ENCODE data around the gene NRBP1. TPM values are rescaled to one million over a fixed set of nuclear protein-coding genes. Genes with fewer than 3 reads are reported as not detected.

The NRBP1 gene
- total RNA-seq, 1 donor from 2014 or later, result 136 TPM

GRCh38 chr2:27448381-27448780, 19.9 kb downstream of the NRBP1 start:
- Histone ChIP-seq H3K27me3 (no peaks in the 10 kb centered on the region), H3K4me2 (no peak overlapping the region), H3K9ac (no peak overlapping the region), H4K20me1 (ENCODE audit: low read depth) (no peaks in the 10 kb centered on the region), H3K9me3 (ENCODE audit: low read depth) (no peaks in the 10 kb centered on the region), H2AFZ (replicated peaks) (no peak overlapping the region), H3K4me3 (no peak overlapping the region), H3K27ac (no peak overlapping the region), H3K36me3 (no peaks in the 10 kb centered on the region), H3F3A (ENCODE audit: low read depth) (peaks cover 4% of the 10 kb centered on the region), H3K4me1 (no peaks in the 10 kb centered on the region), H3K79me2 (ENCODE audit: low read depth) (no peaks in the 10 kb centered on the region)
- no peak overlapping the region for H3K4me3 Mint-ChIP-seq
- H3K9me3 Mint-ChIP-seq, result no peaks in the 10 kb centered on the region
- H3K27ac Mint-ChIP-seq, result no peak overlapping the region
- H3K4me1 Mint-ChIP-seq, result no peaks in the 10 kb centered on the region
- peaks cover 25% of the 10 kb centered on the region for H3K36me3 Mint-ChIP-seq
- no peak for DNase-seq (ENCODE audit: low spot score)
- TF ChIP-seq EZH2 (IDR thresholded peaks at IDR 0.05), result no peak
- no peak for TF ChIP-seq EZH2phosphoT487 (IDR thresholded peaks at IDR 0.05)
- TF ChIP-seq CTCF (IDR thresholded peaks at IDR 0.05), result no peak
- H3K27me3 Mint-ChIP-seq (ENCODE audit: insufficient read depth, low read depth), result peaks cover under 1% of the 10 kb centered on the region

GRCh38 chr2:27451095-27451494, 22.7 kb downstream of the NRBP1 start:
- H2AFZ ChIP-seq (replicated peaks), result no peak overlapping the region
- Mint-ChIP-seq H3K4me3 (no peak overlapping the region), H3K27ac (no peak overlapping the region), H3K4me1 (no peaks in the 10 kb centered on the region), H3K27me3 (ENCODE audit: insufficient read depth, low read depth) (peaks cover 2% of the 10 kb centered on the region), H3K36me3 (peaks cover 27% of the 10 kb centered on the region), H3K9me3 (no peaks in the 10 kb centered on the region)
- no peaks in the 10 kb centered on the region for H3K9me3 ChIP-seq (ENCODE audit: low read depth)
- no peak overlapping the region for H3K4me2 ChIP-seq
- H3F3A ChIP-seq (ENCODE audit: low read depth), result no peaks in the 10 kb centered on the region
- no peak overlapping the region for H3K27ac ChIP-seq
- no peaks in the 10 kb centered on the region for H3K36me3 ChIP-seq
- no peaks in the 10 kb centered on the region for H3K27me3 ChIP-seq
- H3K4me3 ChIP-seq, result no peak overlapping the region
- no peak overlapping the region for H3K9ac ChIP-seq
- no peaks in the 10 kb centered on the region for H3K4me1 ChIP-seq
- H4K20me1 ChIP-seq (ENCODE audit: low read depth), result no peaks in the 10 kb centered on the region
- no peaks in the 10 kb centered on the region for H3K79me2 ChIP-seq (ENCODE audit: low read depth)
- no peak for TF ChIP-seq EZH2 (IDR thresholded peaks at IDR 0.05)
- no peak for TF ChIP-seq CTCF (IDR thresholded peaks at IDR 0.05)
- no peak for TF ChIP-seq EZH2phosphoT487 (IDR thresholded peaks at IDR 0.05)
- DNase-seq (ENCODE audit: low spot score), result no peak

GRCh38 chr2:27453968-27454367, 25.5 kb downstream of the NRBP1 start:
- no peaks in the 10 kb centered on the region for H3K36me3 ChIP-seq
- H3K27me3 Mint-ChIP-seq (ENCODE audit: insufficient read depth, low read depth), result peaks cover 4% of the 10 kb centered on the region
- H3K27ac Mint-ChIP-seq, result peak overlapping the region; percentile 38
- H3K4me2 ChIP-seq, result no peak overlapping the region
- no peak for DNase-seq (ENCODE audit: low spot score)
- no peaks in the 10 kb centered on the region for H3K9me3 ChIP-seq (ENCODE audit: low read depth)
- no peaks in the 10 kb centered on the region for H3K27me3 ChIP-seq
- H2AFZ ChIP-seq (replicated peaks), result no peak overlapping the region
- H3K27ac ChIP-seq, result no peak overlapping the region
- no peaks in the 10 kb centered on the region for H4K20me1 ChIP-seq (ENCODE audit: low read depth)
- H3K9me3 Mint-ChIP-seq, result no peaks in the 10 kb centered on the region
- H3K4me3 Mint-ChIP-seq, result no peak overlapping the region
- H3K4me1 ChIP-seq, result no peaks in the 10 kb centered on the region
- H3F3A ChIP-seq (ENCODE audit: low read depth), result no peaks in the 10 kb centered on the region
- no peak overlapping the region for H3K9ac ChIP-seq
- peaks cover 15% of the 10 kb centered on the region for H3K36me3 Mint-ChIP-seq
- no peaks in the 10 kb centered on the region for H3K79me2 ChIP-seq (ENCODE audit: low read depth)
- H3K4me1 Mint-ChIP-seq, result no peaks in the 10 kb centered on the region
- no peak overlapping the region for H3K4me3 ChIP-seq
- no peak for TF ChIP-seq EZH2 (IDR thresholded peaks at IDR 0.05)

GRCh38 chr2:27461118-27461517, 32.7 kb downstream of the NRBP1 start:
- peaks cover 4% of the 10 kb centered on the region for H3K27me3 Mint-ChIP-seq (ENCODE audit: insufficient read depth, low read depth)
- TF ChIP-seq CTCF (IDR thresholded peaks at IDR 0.05) (no peak), EZH2phosphoT487 (IDR thresholded peaks at IDR 0.05) (no peak), EZH2 (IDR thresholded peaks at IDR 0.05) (no peak)
- H3K4me3 Mint-ChIP-seq, result no peak overlapping the region
- Histone ChIP-seq H3K27ac (no peak overlapping the region), H3F3A (ENCODE audit: low read depth) (no peaks in the 10 kb centered on the region), H3K36me3 (no peaks in the 10 kb centered on the region), H3K4me1 (no peaks in the 10 kb centered on the region), H3K9me3 (ENCODE audit: low read depth) (no peaks in the 10 kb centered on the region), H3K4me2 (no peak overlapping the region), H3K27me3 (no peaks in the 10 kb centered on the region), H3K79me2 (ENCODE audit: low read depth) (no peaks in the 10 kb centered on the region), H3K9ac (no peak overlapping the region), H3K4me3 (no peak overlapping the region), H2AFZ (replicated peaks) (no peak overlapping the region), H4K20me1 (ENCODE audit: low read depth) (no peaks in the 10 kb centered on the region)
- no peak for DNase-seq (ENCODE audit: low spot score)
- H3K27ac Mint-ChIP-seq, result no peak overlapping the region
- no peaks in the 10 kb centered on the region for H3K4me1 Mint-ChIP-seq
- H3K36me3 Mint-ChIP-seq, result peaks cover 12% of the 10 kb centered on the region
- H3K9me3 Mint-ChIP-seq, result no peaks in the 10 kb centered on the region
